Mesenchymal stem cell (in vitro differentiated cells and primary cell): ENCODE measurements around the gene NAIF1.

Experiments
- DNase-seq: peaks from one replicate; pipeline ENCODE4 v3.0.0-alpha.2; 2013
- H2AFZ ChIP-seq: one replicate; pipeline ENCODE4 v1.6.1; 2013; ENCODE audit warnings: low read depth, mild to moderate bottlenecking, control low read depth, inconsistent platforms, low read length, moderate library complexity
- H2AK5ac ChIP-seq: 2 replicates; pipeline ENCODE4 v1.6.1; 2013; ENCODE audit warnings: low read length, moderate library complexity, mild to moderate bottlenecking, inconsistent platforms; ENCODE audit not compliant: severe bottlenecking
- H2BK120ac ChIP-seq: one replicate; pipeline ENCODE4 v1.6.1; 2013; ENCODE audit warnings: low read depth, mild to moderate bottlenecking, inconsistent platforms, low read length, moderate library complexity
- H2BK12ac ChIP-seq, 2 experiments: one replicate each; pipeline ENCODE4 v1.6.1; 2013; ENCODE audit warnings: inconsistent platforms in 2 of 2, low read length in 2 of 2, mild to moderate bottlenecking in 2 of 2, moderate library complexity in 2 of 2, control low read depth in 1 of 2
- H2BK15ac ChIP-seq: one replicate; pipeline ENCODE4 v1.6.1; 2013; ENCODE audit warnings: mild to moderate bottlenecking, low read depth, inconsistent platforms; ENCODE audit not compliant: poor library complexity, severe bottlenecking
- H2BK5ac ChIP-seq: 2 replicates; pipeline ENCODE4 v1.6.1; 2013; ENCODE audit warnings: low read depth, mild to moderate bottlenecking, low read length, control low read depth, inconsistent platforms; ENCODE audit not compliant: poor library complexity, severe bottlenecking
- H3K14ac ChIP-seq, 2 experiments: one replicate each; pipeline ENCODE4 v1.6.1; 2013; ENCODE audit warnings: inconsistent platforms in 2 of 2, low read length in 2 of 2, control low read depth in 1 of 2, mild to moderate bottlenecking in 1 of 2, moderate library complexity in 1 of 2
- H3K18ac ChIP-seq, 2 experiments: one replicate each; pipeline ENCODE4 v1.6.1; 2013; ENCODE audit warnings: inconsistent platforms in 2 of 2, low read length in 2 of 2, control low read depth in 1 of 2, low read depth in 1 of 2, mild to moderate bottlenecking in 1 of 2
- H3K23ac ChIP-seq, 2 experiments: one replicate each; pipeline ENCODE4 v1.6.1; 2013; ENCODE audit warnings: inconsistent platforms in 2 of 2, low read length in 2 of 2, mild to moderate bottlenecking in 2 of 2, moderate library complexity in 2 of 2, control low read depth in 1 of 2
- H3K27ac ChIP-seq: 2 replicates; pipeline ENCODE4 v1.5.1; 2013; ENCODE audit warnings: mild to moderate bottlenecking, moderate library complexity, low read length, control low read depth, inconsistent platforms; ENCODE audit not compliant: poor library complexity, severe bottlenecking
- H3K27me3 ChIP-seq, 2 experiments: 2 replicates each; pipeline versions ENCODE4 v1.6.1 to v1.7.0; 2013; ENCODE audit warnings: low read length in 2 of 2, mild to moderate bottlenecking in 2 of 2, moderate library complexity in 2 of 2, control low read depth in 1 of 2, inconsistent platforms in 1 of 2; ENCODE audit not compliant: control insufficient read depth in 1 of 2, insufficient read depth in 1 of 2
- H3K36me3 ChIP-seq, 2 experiments: 2 replicates each; pipeline versions ENCODE4 v1.6.1 to v1.7.0; 2013; ENCODE audit warnings: low read length in 2 of 2, control low read depth in 1 of 2, inconsistent platforms in 1 of 2, low read depth in 1 of 2, mild to moderate bottlenecking in 1 of 2; ENCODE audit not compliant: insufficient read depth in 2 of 2, control insufficient read depth in 1 of 2
- H3K4ac ChIP-seq, 2 experiments: one replicate each; pipeline ENCODE4 v1.6.1; 2013; ENCODE audit warnings: inconsistent platforms in 2 of 2, low read length in 2 of 2, mild to moderate bottlenecking in 2 of 2, moderate library complexity in 2 of 2, control low read depth in 1 of 2, low read depth in 1 of 2
- H3K4me1 ChIP-seq: 2 replicates; pipeline ENCODE4 v1.6.1; 2013; ENCODE audit warnings: low read depth, low read length, control low read depth; ENCODE audit not compliant: control insufficient read depth, insufficient read depth
- H3K4me2 ChIP-seq: 2 replicates; pipeline ENCODE4 v1.6.1; 2013; ENCODE audit warnings: low read length, mild to moderate bottlenecking, inconsistent platforms; ENCODE audit not compliant: poor library complexity, severe bottlenecking
- H3K4me3 ChIP-seq, 2 experiments: 2 replicates each; pipeline versions ENCODE4 v1.5.1 to v1.7.0; 2013; ENCODE audit warnings: low read length in 2 of 2, mild to moderate bottlenecking in 2 of 2, control low read depth in 1 of 2, low read depth in 1 of 2; ENCODE audit not compliant: insufficient read depth in 1 of 2
- H3K79me1 ChIP-seq: replicated peaks from 2 replicates; pipeline ENCODE4 v1.6.1; 2013; ENCODE audit warnings: mild to moderate bottlenecking, control low read depth, low read length, inconsistent platforms; ENCODE audit not compliant: poor library complexity, severe bottlenecking
- H3K9ac ChIP-seq: 2 replicates; pipeline ENCODE4 v1.7.0; 2013; ENCODE audit warnings: mild to moderate bottlenecking, low read length, moderate library complexity
- H3K9me3 ChIP-seq: 2 replicates; pipeline ENCODE4 v1.7.0; 2013; ENCODE audit warnings: mild to moderate bottlenecking, low read length; ENCODE audit not compliant: control insufficient read depth
- H4K8ac ChIP-seq: one replicate; pipeline ENCODE4 v1.6.1; 2013; ENCODE audit warnings: inconsistent platforms, mild to moderate bottlenecking, low read length, moderate library complexity
- H4K91ac ChIP-seq: one replicate; pipeline ENCODE4 v1.6.1; 2013; ENCODE audit warnings: mild to moderate bottlenecking, low read length, inconsistent platforms
- WGBS: methylation state at CpG from one replicate; pipeline ENCODE4 v1.1.7; 2013; ENCODE audit warnings: mixed read lengths; 5-methylcytosine and 5-hydroxymethylcytosine counted together

Gene NAIF1

GRCh38 chr9:128053560-128053959 is 13.6 kb downstream of the NAIF1 start:
- Histone ChIP-seq H3K18ac (no peak overlapping the region), H3K9ac (no peak overlapping the region), H4K91ac (no peak overlapping the region), H2AFZ (no peak overlapping the region), H3K4me3 (no peak overlapping the region), H2BK15ac (no peak overlapping the region), H3K23ac (no peak overlapping the region), H4K8ac (no peak overlapping the region), H3K27me3 (no peaks in the 10 kb centered on the region), H3K36me3 (no peaks in the 10 kb centered on the region), H3K9me3 (no peaks in the 10 kb centered on the region), H2BK120ac (no peak overlapping the region), H3K79me1 (no peaks in the 10 kb centered on the region), H3K4ac (no peak overlapping the region), H3K14ac (no peak overlapping the region), H3K4me1 (peaks cover 13% of the 10 kb centered on the region), H3K27ac (no peak overlapping the region), H3K4me2 (no peak overlapping the region), H2BK12ac (no peak overlapping the region), H2AK5ac (no peak overlapping the region), H2BK5ac (no peak overlapping the region)
- 92% methylated on average over 7 of the region's 11 CpGs for whole genome bisulfite sequencing
- DNase-seq: no peak

DNA sequence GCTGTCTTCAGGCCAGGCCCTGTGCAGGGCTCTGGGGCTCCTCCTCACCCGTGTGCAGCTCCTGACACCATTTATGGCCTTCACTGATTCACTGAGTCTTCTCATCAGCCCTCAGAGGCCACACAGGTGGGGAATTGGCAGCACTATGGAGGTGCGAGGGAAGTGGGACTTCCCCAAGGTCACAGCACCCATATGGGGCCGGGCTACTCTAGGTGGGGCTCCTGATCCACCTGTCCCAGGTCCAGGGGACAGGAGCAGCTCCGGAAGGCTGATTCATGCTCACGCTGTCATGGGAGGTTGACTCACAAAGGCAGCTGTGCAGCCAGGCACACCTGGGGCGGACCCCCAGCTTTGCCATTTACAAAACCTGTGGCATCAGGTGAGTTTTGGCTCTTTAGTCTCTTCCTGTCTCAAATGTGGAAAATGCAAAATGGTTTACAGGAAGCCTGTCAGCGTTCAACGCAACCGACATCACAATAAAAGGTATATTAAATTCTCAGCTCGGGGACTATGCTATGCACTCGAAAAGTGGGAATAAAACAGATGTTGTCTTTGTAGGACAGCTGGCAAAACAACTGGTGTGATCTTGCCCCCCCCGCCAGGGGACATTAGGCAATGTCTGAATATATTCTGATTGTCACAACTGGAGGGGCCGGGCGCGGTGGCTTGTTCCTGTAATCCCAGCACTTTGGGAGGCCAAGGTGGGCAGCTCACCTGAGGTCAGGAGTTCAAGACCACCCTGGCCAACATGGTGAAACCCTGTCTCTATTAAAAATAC is 15.0 kb downstream of the NAIF1 start:
- Histone ChIP-seq H4K8ac (no peak overlapping the region), H2BK120ac (no peak overlapping the region), H3K27ac (no peak overlapping the region), H3K14ac (no peak overlapping the region), H3K79me1 (no peaks in the 10 kb centered on the region), H2AFZ (no peak overlapping the region), H2BK5ac (no peak overlapping the region), H2BK12ac (peak overlapping the region in 1 of 2 experiments; percentile 51), H3K23ac (no peak overlapping the region), H3K4me2 (no peak overlapping the region), H3K18ac (peak overlapping the region in 1 of 2 experiments; percentile 11), H3K9ac (no peak overlapping the region), H4K91ac (no peak overlapping the region), H3K9me3 (no peaks in the 10 kb centered on the region), H3K4me1 (peaks cover 11% of the 10 kb centered on the region), H3K4ac (no peak overlapping the region), H3K4me3 (no peak overlapping the region), H3K36me3 (no peaks in the 10 kb centered on the region), H3K27me3 (no peaks in the 10 kb centered on the region), H2AK5ac (no peak overlapping the region), H2BK15ac (peak overlapping the region; percentile 53)
- 92% methylated on average over 14 of the region's 15 CpGs for WGBS
- no peak for DNase-seq

DNA sequence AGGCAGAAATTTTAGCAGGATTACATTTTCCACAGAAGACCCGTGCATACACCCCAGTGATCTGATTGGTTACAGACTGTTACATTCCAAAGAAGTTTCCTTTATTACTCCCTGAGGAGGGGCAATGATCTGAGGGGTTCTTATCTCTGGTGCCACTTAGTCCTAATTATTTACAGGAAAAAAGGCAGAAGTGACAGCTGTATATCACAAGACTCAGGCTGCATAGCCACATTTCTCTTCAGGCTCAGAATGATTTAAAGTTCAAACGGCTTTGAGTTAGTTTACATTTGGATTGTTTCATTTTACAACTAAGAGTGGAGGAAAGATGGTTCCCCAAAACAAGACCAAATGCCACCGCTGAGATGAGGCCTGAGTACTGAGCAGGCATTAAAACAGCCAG is 17.3 kb downstream of the NAIF1 start:
- Histone ChIP-seq H3K9me3 (no peaks in the 10 kb centered on the region), H3K14ac (no peak overlapping the region), H3K4ac (no peak overlapping the region), H4K8ac (no peak overlapping the region), H3K4me2 (no peak overlapping the region), H4K91ac (no peak overlapping the region), H2AK5ac (no peak overlapping the region), H2AFZ (no peak overlapping the region), H2BK5ac (no peak overlapping the region), H3K36me3 (no peaks in the 10 kb centered on the region), H3K9ac (no peak overlapping the region), H2BK120ac (no peak overlapping the region), H3K27ac (no peak overlapping the region), H3K79me1 (no peaks in the 10 kb centered on the region), H2BK12ac (no peak overlapping the region), H2BK15ac (no peak overlapping the region), H3K27me3 (no peaks in the 10 kb centered on the region), H3K4me1 (peaks cover 9% of the 10 kb centered on the region), H3K4me3 (no peak overlapping the region), H3K18ac (no peak overlapping the region), H3K23ac (no peak overlapping the region)
- WGBS: 21% methylated on average over 2 of the region's 3 CpGs
- peak; percentile 41 for DNase-seq

GRCh38 chr9:128048663-128049062 is 18.5 kb downstream of the NAIF1 start:
- no peaks in the 10 kb centered on the region for H3K9me3 ChIP-seq
- no peak overlapping the region for H2BK5ac ChIP-seq
- no peak overlapping the region for H3K4me2 ChIP-seq
- H2AFZ ChIP-seq: no peak overlapping the region
- H3K36me3 ChIP-seq: no peaks in the 10 kb centered on the region
- no peak for DNase-seq
- no peak overlapping the region for H2AK5ac ChIP-seq
- H4K8ac ChIP-seq: no peak overlapping the region
- no peak overlapping the region for H3K23ac ChIP-seq
- no peak overlapping the region for H3K4ac ChIP-seq
- no peak overlapping the region for H2BK15ac ChIP-seq
- no peaks in the 10 kb centered on the region for H3K27me3 ChIP-seq
- peaks cover 9% of the 10 kb centered on the region for H3K4me1 ChIP-seq
- H3K14ac ChIP-seq: no peak overlapping the region
- H3K9ac ChIP-seq: no peak overlapping the region
- no peak overlapping the region for H2BK12ac ChIP-seq
- no peak overlapping the region for H2BK120ac ChIP-seq
- H4K91ac ChIP-seq: no peak overlapping the region
- no peak overlapping the region for H3K27ac ChIP-seq
- H3K4me3 ChIP-seq: no peak overlapping the region
- no peak overlapping the region for H3K18ac ChIP-seq
- no peaks in the 10 kb centered on the region for H3K79me1 ChIP-seq
